ENCODE measurements around the gene TACO1. TPM values are rescaled to one million over a fixed set of nuclear protein-coding genes. Genes with fewer than 3 reads are reported as not detected.

Gene TACO1
- total and polyA plus RNA-seq, 2 of the 8 experiments (the other 6 are each of a cell fraction or from before 2014, with no cell fraction given) = 19.1 to 23.6 TPM

GRCh38 chr17:63622574-63623390 is 22.1 kb downstream of the TACO1 start (continued):
- 0 out of 2 replicates have a peak, but pooled peaks have one; percentile 10 for TF ChIP-seq TAF1 (IDR thresholded peaks at IDR 0.05; ENCODE audit: low read depth, low read length)
